ENCODE results near the gene NLRC5. TPM values are rescaled to one million over a fixed set of nuclear protein-coding genes. Genes with fewer than 3 reads are reported as not detected.

Gene NLRC5
- total and polyA plus RNA-seq, 2 donors (not counting 3 experiments of a cell fraction or from before 2014, with no cell fraction given) = 7.4 to 26.3 TPM

- dilution Hi-C loops (cut with MboI; ENCODE audit: extremely low pct_ligation_motif_present, low sequenced_read_pairs) (no loop called here), intact Hi-C loops (cut with micrococcal nuclease) (no loop called here)
- H2AFZ ChIP-seq (ENCODE audit: low read depth, low read length) = no peak overlapping the region
Measured at GRCh38 chr16:57025941-57026777, 36.8 kb downstream of the NLRC5 start.

GRCh38 chr16:57026778-57027062, 37.4 kb downstream of the NLRC5 start:
- Histone ChIP-seq H3K9ac (replicated peaks; ENCODE audit: extremely low read depth, insufficient read depth, low read length) (no peak overlapping the region), H3K4me2 (ENCODE audit: insufficient read depth, low read length) (no peak overlapping the region), H3K27me3 (ENCODE audit: control insufficient read depth in 2 of 2, insufficient read depth in 2 of 2, low read length in 2 of 2) (no peaks in the 10 kb centered on the region), H4K20me1 (replicated peaks; ENCODE audit: control insufficient read depth, extremely low read depth, insufficient read depth, low read length) (no peaks in the 10 kb centered on the region), H2AFZ (ENCODE audit: low read depth, low read length) (no peak overlapping the region), H3K79me2 (ENCODE audit: control insufficient read depth, insufficient read depth, low read length) (no peaks in the 10 kb centered on the region), H3K4me3 (replicated peaks in 1 of 3; ENCODE audit: insufficient read depth in 1 of 3, low read depth in 1 of 3, low read length in 3 of 3) (no peak overlapping the region), H3K36me3 (ENCODE audit: control insufficient read depth in 2 of 2, extremely low read depth in 1 of 2, insufficient read depth in 2 of 2, low read length in 2 of 2) (no peaks in the 10 kb centered on the region), H3K27ac (ENCODE audit: insufficient read depth, low read depth, low read length) (no peak overlapping the region), H3K9me3 (replicated peaks; ENCODE audit: control insufficient read depth, insufficient read depth, low read length) (no peaks in the 10 kb centered on the region), H3K9me1 (replicated peaks; ENCODE audit: control insufficient read depth, extremely low read depth, insufficient read depth, low read length) (no peaks in the 10 kb centered on the region), H3K4me1 (ENCODE audit: control insufficient read depth, extremely low read depth, insufficient read depth, low read length) (no peaks in the 10 kb centered on the region)
- ChIA-PET CTCF (interaction anchor here (1.2 kb wide), 1 partner anchor 11 kb away, joined by 4 read pairs; no protein-coding TSS in a partner anchor), POLR2A (no interaction called here)
- dilution Hi-C loops (cut with MboI; ENCODE audit: extremely low pct_ligation_motif_present, low sequenced_read_pairs) (no loop called here), intact Hi-C loops (cut with micrococcal nuclease) (no loop called here)
- TF ChIP-seq MYC (IDR thresholded peaks at IDR 0.05; ENCODE audit: low read depth, low read length) = no peak
- no peak for TF ChIP-seq FOS (IDR thresholded peaks at IDR 0.05; ENCODE audit: borderline replicate concordance, insufficient read depth, low read length)
- TF ChIP-seq, protein P1, sequence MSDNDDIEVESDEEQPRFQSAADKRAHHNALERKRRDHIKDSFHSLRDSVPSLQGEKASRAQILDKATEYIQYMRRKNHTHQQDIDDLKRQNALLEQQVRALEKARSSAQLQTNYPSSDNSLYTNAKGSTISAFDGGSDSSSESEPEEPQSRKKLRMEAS (IDR thresholded peaks at IDR 0.05; ENCODE audit: insufficient read depth, insufficient read length) = no peak
- TF ChIP-seq POLR2A (IDR thresholded peaks at IDR 0.05; ENCODE audit: low read depth, low read length) = no peak
- TF ChIP-seq EZH2 (IDR thresholded peaks at IDR 0.05; ENCODE audit: borderline replicate concordance, low read depth, low read length, severe bottlenecking) = no peak
- TF ChIP-seq JUN (IDR thresholded peaks at IDR 0.05; ENCODE audit: borderline replicate concordance, insufficient read depth, insufficient read length, low read depth) = no peak
- TF ChIP-seq POLR2AphosphoS5 (IDR thresholded peaks at IDR 0.05; ENCODE audit: insufficient read depth, low read depth, low read length) = no peak
- TF ChIP-seq GATA2 (IDR thresholded peaks at IDR 0.05; ENCODE audit: insufficient read depth, insufficient read length, low read depth, low read length) = no peak
- TF ChIP-seq, protein P2, sequence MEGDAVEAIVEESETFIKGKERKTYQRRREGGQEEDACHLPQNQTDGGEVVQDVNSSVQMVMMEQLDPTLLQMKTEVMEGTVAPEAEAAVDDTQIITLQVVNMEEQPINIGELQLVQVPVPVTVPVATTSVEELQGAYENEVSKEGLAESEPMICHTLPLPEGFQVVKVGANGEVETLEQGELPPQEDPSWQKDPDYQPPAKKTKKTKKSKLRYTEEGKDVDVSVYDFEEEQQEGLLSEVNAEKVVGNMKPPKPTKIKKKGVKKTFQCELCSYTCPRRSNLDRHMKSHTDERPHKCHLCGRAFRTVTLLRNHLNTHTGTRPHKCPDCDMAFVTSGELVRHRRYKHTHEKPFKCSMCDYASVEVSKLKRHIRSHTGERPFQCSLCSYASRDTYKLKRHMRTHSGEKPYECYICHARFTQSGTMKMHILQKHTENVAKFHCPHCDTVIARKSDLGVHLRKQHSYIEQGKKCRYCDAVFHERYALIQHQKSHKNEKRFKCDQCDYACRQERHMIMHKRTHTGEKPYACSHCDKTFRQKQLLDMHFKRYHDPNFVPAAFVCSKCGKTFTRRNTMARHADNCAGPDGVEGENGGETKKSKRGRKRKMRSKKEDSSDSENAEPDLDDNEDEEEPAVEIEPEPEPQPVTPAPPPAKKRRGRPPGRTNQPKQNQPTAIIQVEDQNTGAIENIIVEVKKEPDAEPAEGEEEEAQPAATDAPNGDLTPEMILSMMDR (IDR thresholded peaks at IDR 0.05; ENCODE audit: extremely low read depth in 1 of 2, insufficient read depth in 1 of 2, low read depth in 1 of 2, low read length in 2 of 2) = no peak
- DNase-seq (ENCODE audit: low read depth, low spot score) (no peak), FAIRE-seq (no peak)
- no TSS peak for BruUV-seq (replicated peaks)

More at GRCh38 chr16:57025941-57026777, 36.8 kb downstream of the NLRC5 start:
- FAIRE-seq (no peak), DNase-seq (ENCODE audit: low read depth, low spot score) (no peak)
- no peaks in the 10 kb centered on the region for H3K36me3 ChIP-seq (ENCODE audit: control insufficient read depth in 2 of 2, extremely low read depth in 1 of 2, insufficient read depth in 2 of 2, low read length in 2 of 2)
- no peaks in the 10 kb centered on the region for H3K9me3 ChIP-seq (replicated peaks; ENCODE audit: control insufficient read depth, insufficient read depth, low read length)
- POLR2A ChIA-PET = no interaction called here
- no peaks in the 10 kb centered on the region for H3K79me2 ChIP-seq (ENCODE audit: control insufficient read depth, insufficient read depth, low read length)
- H3K4me1 ChIP-seq (ENCODE audit: control insufficient read depth, extremely low read depth, insufficient read depth, low read length) = no peaks in the 10 kb centered on the region
- CTCF ChIA-PET = no interaction called here
- no peak overlapping the region for H3K27ac ChIP-seq (ENCODE audit: insufficient read depth, low read depth, low read length)
- no peaks in the 10 kb centered on the region for H4K20me1 ChIP-seq (replicated peaks; ENCODE audit: control insufficient read depth, extremely low read depth, insufficient read depth, low read length)
- H3K27me3 ChIP-seq (ENCODE audit: control insufficient read depth in 2 of 2, insufficient read depth in 2 of 2, low read length in 2 of 2) = no peaks in the 10 kb centered on the region
- H3K4me2 ChIP-seq (ENCODE audit: insufficient read depth, low read length) = no peak overlapping the region
- no peaks in the 10 kb centered on the region for H3K9me1 ChIP-seq (replicated peaks; ENCODE audit: control insufficient read depth, extremely low read depth, insufficient read depth, low read length)
- BruUV-seq (replicated peaks) = no TSS peak
- no peak for TF ChIP-seq EZH2 (IDR thresholded peaks at IDR 0.05; ENCODE audit: borderline replicate concordance, low read depth, low read length, severe bottlenecking)
- TF ChIP-seq, protein P2 (IDR thresholded peaks at IDR 0.05; ENCODE audit: extremely low read depth in 1 of 2, insufficient read depth in 1 of 2, low read depth in 1 of 2, low read length in 2 of 2) = no peak
- no peak overlapping the region for H3K4me3 ChIP-seq (replicated peaks in 1 of 3; ENCODE audit: insufficient read depth in 1 of 3, low read depth in 1 of 3, low read length in 3 of 3)
- no peak overlapping the region for H3K9ac ChIP-seq (replicated peaks; ENCODE audit: extremely low read depth, insufficient read depth, low read length)

Measured in endothelial cell of umbilical vein (primary cell).